GM12875 (cell line): Measurements from ENCODE around the gene PDRG1.

Experiments
- H3K4me3 ChIP-seq: one replicate; pipeline ENCODE4 v1.5.1; 2011; ENCODE audit warnings: low read depth, low read length, control low read depth
- CTCF ChIP-seq: IDR thresholded peaks from 2 replicates; pipeline ENCODE4 v1.5.1; 2011; ENCODE audit warnings: low read depth, mild to moderate bottlenecking, control low read depth, inconsistent platforms, low read length, moderate library complexity, borderline replicate concordance; ENCODE audit not compliant: insufficient read depth

The PDRG1 gene

GRCh38 chr20:31967830-31968249 lies 16.0 kb upstream of the PDRG1 start, which contains the start of gene XKR7:
TSS of gene XKR7 (plus strand) at chr20:31968151. CDS start at chr20:31968176, 25 bp downstream.
- TF ChIP-seq CTCF: no peak
- H3K4me3 ChIP-seq: no peak within 1 kb of the TSS

GRCh38 chr20:31966991-31967655 lies 15.3 kb upstream of the PDRG1 start:
- no peak for TF ChIP-seq CTCF
- no peak overlapping the region for H3K4me3 ChIP-seq

- TF ChIP-seq CTCF: no peak
- no peak overlapping the region for H3K4me3 ChIP-seq
Measured at GRCh38 chr20:31963889-31964288, 12.0 kb upstream of the PDRG1 start.

GRCh38 chr20:31962761-31963160 lies 10.9 kb upstream of the PDRG1 start:
- no peak for TF ChIP-seq CTCF
- no peak overlapping the region for H3K4me3 ChIP-seq

- H3K4me3 ChIP-seq: no peak overlapping the region
- TF ChIP-seq CTCF: no peak
Measured at GRCh38 chr20:31956556-31957526, 5.0 kb upstream of the PDRG1 start.

- H3K4me3 ChIP-seq: no peak overlapping the region
- no peak for TF ChIP-seq CTCF
Measured at GRCh38 chr20:31954500-31954899, 2.7 kb upstream of the PDRG1 start.
